SU-DHL-6 (cell line): ENCODE results near the gene KMT2E.

ENCODE experiments used
- CTCF ChIP-seq: fragments of 200-600 bp; sonication (generic); IDR thresholded peaks from one replicate; pipeline ENCODE4 v1.5.1; 2017; ENCODE audit warnings: antibody characterized with exemption, mild to moderate bottlenecking, low read length, moderate library complexity; ENCODE audit not compliant: insufficient read depth, poor library complexity, severe bottlenecking
- EZH2phosphoT487 ChIP-seq: fragments of 200-600 bp; sonication (generic), shearing (Covaris generic); conservative IDR thresholded peaks from 2 replicates; pipeline ENCODE4 v1.6.1; 2018; ENCODE audit warnings: mild to moderate bottlenecking, antibody characterized with exemption, low read length, moderate library complexity, mixed read lengths

- TF ChIP-seq CTCF, result no peak
- TF ChIP-seq EZH2phosphoT487, result no peak
These were observed 72.8 kb downstream of the KMT2E start for GRCh38 chr7:105086850-105087249.
